Neural progenitor cell (in vitro differentiated cells): ENCODE measurements around the gene ARL4A.

ENCODE experiments used
- EZH2 ChIP-seq: fragments of 200-600 bp; sonication (generic); IDR thresholded peaks from 2 replicates; pipeline ENCODE4 v1.6.1; 2017; ENCODE audit warnings: antibody characterized with exemption, mild to moderate bottlenecking, moderate library complexity
- TF ChIP-seq, protein P1 (sequence below): fragments of 200-600 bp; sonication (generic); IDR thresholded peaks from 2 replicates; pipeline ENCODE4 v1.5.1; 2017; ENCODE audit warnings: antibody characterized with exemption, mild to moderate bottlenecking

GRCh38 chr7:12725575-12726316, 38.3 kb downstream of the ARL4A start:
- TF ChIP-seq, protein P1, sequence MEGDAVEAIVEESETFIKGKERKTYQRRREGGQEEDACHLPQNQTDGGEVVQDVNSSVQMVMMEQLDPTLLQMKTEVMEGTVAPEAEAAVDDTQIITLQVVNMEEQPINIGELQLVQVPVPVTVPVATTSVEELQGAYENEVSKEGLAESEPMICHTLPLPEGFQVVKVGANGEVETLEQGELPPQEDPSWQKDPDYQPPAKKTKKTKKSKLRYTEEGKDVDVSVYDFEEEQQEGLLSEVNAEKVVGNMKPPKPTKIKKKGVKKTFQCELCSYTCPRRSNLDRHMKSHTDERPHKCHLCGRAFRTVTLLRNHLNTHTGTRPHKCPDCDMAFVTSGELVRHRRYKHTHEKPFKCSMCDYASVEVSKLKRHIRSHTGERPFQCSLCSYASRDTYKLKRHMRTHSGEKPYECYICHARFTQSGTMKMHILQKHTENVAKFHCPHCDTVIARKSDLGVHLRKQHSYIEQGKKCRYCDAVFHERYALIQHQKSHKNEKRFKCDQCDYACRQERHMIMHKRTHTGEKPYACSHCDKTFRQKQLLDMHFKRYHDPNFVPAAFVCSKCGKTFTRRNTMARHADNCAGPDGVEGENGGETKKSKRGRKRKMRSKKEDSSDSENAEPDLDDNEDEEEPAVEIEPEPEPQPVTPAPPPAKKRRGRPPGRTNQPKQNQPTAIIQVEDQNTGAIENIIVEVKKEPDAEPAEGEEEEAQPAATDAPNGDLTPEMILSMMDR, result no peak
- no peak for TF ChIP-seq EZH2
